ENCODE measurements around the gene RBFOX1. TPM values are rescaled to one million over a fixed set of nuclear protein-coding genes. Genes with fewer than 3 reads are reported as not detected.

The RBFOX1 gene
- total RNA-seq, 1 donor from 2014 or later = not detected

DNA sequence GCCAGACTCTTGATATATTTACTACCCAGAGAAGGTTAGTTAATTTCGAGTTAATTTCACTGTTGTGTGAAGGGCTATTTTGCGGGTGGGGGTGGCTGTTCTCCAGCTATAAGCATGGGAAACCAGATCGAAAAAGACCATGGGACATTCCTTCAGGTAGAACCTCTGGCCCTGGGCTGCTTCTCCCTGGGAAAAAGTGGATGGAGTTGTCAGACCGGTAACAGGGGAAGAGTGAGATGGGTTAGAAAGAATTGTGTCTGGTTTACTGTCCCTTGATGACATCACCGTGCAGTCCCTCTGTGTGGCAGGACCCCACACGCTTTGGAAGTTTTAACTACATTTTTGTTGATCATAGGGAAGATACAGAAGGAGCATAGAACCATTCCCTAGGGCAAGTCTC is 296.3 kb downstream of the RBFOX1 start:
- Histone ChIP-seq H3K27me3 (ENCODE audit: control insufficient read depth, insufficient read depth, low read length) (no peaks in the 10 kb centered on the region), H3K4me3 (ENCODE audit: low read depth, low read length) (no peak overlapping the region), H3K36me3 (ENCODE audit: control insufficient read depth, insufficient read depth, low read length) (no peaks in the 10 kb centered on the region)
- TF ChIP-seq, protein P1, sequence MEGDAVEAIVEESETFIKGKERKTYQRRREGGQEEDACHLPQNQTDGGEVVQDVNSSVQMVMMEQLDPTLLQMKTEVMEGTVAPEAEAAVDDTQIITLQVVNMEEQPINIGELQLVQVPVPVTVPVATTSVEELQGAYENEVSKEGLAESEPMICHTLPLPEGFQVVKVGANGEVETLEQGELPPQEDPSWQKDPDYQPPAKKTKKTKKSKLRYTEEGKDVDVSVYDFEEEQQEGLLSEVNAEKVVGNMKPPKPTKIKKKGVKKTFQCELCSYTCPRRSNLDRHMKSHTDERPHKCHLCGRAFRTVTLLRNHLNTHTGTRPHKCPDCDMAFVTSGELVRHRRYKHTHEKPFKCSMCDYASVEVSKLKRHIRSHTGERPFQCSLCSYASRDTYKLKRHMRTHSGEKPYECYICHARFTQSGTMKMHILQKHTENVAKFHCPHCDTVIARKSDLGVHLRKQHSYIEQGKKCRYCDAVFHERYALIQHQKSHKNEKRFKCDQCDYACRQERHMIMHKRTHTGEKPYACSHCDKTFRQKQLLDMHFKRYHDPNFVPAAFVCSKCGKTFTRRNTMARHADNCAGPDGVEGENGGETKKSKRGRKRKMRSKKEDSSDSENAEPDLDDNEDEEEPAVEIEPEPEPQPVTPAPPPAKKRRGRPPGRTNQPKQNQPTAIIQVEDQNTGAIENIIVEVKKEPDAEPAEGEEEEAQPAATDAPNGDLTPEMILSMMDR (IDR thresholded peaks at IDR 0.05; ENCODE audit: insufficient read depth, low read length, poor library complexity, severe bottlenecking) = no peak
- no peak for DNase-seq (ENCODE audit: low read depth)

DNA sequence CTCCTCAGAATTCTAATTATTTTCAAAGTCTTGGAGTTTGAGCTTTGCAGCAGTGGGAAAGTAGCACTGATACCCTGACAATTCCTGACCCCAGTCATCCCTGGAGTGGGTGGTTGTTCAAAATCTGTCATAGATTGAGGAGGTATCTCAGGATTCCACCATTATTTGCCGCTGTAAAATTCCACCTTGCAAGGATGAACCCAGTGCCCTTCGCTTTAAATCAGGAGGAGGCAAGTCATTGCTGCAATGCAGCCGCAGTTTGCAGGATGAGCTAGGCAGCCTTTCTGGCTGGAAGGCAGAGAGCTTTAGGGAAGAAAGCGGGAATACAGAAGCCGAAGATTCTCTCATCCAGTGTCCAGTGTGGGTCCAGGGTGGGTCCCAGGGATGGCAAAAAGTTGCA is 296.9 kb downstream of the RBFOX1 start:
- TF ChIP-seq, protein P1 (IDR thresholded peaks at IDR 0.05; ENCODE audit: insufficient read depth, low read length, poor library complexity, severe bottlenecking) = no peak

DNA sequence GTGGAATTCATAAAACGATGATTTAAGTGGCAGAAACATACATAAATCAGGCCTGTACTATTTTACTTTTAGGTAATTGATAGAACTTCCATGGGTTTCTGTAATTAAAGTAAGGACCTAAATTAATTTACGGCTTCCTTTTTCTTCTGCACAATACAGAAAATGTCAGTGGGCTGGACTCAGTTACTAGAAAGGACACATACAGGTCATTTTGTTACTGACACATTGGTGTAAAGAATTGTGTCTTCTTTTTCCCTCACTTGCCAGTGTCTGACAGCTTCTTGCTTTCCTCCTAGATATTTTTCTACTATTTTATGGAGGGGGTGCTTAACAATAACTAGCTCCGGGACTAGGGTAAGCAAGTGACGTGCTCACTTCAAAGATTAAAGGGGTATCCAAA is 304.8 kb downstream of the RBFOX1 start:
- no peak overlapping the region for H3K4me3 ChIP-seq (ENCODE audit: low read depth, low read length)
- no peaks in the 10 kb centered on the region for H3K36me3 ChIP-seq (ENCODE audit: control insufficient read depth, insufficient read depth, low read length)
- no peak for DNase-seq (ENCODE audit: low read depth)
- TF ChIP-seq, protein P1 (IDR thresholded peaks at IDR 0.05; ENCODE audit: insufficient read depth, low read length, poor library complexity, severe bottlenecking) = no peak
- no peaks in the 10 kb centered on the region for H3K27me3 ChIP-seq (ENCODE audit: control insufficient read depth, insufficient read depth, low read length)

More for the DNA sequence above, 296.9 kb downstream of the RBFOX1 start:
- Histone ChIP-seq H3K27me3 (ENCODE audit: control insufficient read depth, insufficient read depth, low read length) (no peaks in the 10 kb centered on the region), H3K4me3 (ENCODE audit: low read depth, low read length) (no peak overlapping the region), H3K36me3 (ENCODE audit: control insufficient read depth, insufficient read depth, low read length) (no peaks in the 10 kb centered on the region)
- DNase-seq (ENCODE audit: low read depth) = no peak

DNA sequence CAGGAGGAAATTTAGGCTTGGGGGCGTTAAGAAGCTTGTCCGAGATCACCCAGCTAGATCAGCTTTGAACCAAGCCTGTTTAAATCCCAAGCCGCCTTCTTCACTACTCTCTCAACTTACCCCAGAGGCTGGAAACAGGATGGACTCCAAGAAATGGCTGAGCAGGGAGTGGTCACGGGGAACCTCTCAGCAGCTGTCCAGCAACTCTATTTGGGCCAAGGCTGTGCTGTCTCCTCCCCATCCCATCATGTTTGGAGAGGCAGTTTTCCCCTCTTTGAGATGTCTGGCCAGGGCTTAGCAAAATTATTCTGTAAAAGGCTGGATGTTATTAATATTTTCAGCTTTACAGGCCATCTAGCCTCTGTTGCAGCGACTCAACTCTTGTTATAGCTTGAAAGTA is 305.7 kb downstream of the RBFOX1 start:
- H3K36me3 ChIP-seq (ENCODE audit: control insufficient read depth, insufficient read depth, low read length) = no peaks in the 10 kb centered on the region
- H3K4me3 ChIP-seq (ENCODE audit: low read depth, low read length) = no peak overlapping the region
- TF ChIP-seq, protein P1 (IDR thresholded peaks at IDR 0.05; ENCODE audit: insufficient read depth, low read length, poor library complexity, severe bottlenecking) = no peak
- H3K27me3 ChIP-seq (ENCODE audit: control insufficient read depth, insufficient read depth, low read length) = no peaks in the 10 kb centered on the region
- DNase-seq (ENCODE audit: low read depth) = no peak

DNA sequence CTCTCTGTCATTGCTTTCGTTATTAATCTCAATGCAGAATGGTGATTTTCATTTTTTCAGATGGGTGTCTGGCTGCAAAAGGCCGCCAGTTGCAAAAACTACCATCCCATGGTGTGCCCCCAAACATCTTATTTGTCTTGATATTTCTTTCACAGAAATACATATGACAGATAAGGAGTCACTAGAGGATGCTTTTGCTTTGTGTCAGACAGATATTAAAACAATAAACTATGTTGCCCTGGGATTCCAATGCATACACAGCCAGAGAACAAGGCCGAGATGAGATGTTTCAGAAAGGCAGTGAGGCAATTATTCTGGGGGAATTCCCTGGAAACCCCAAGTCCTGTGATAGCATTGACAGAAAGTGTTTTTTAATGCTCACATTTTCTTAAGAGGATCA is 307.7 kb downstream of the RBFOX1 start:
- Histone ChIP-seq H3K27me3 (ENCODE audit: control insufficient read depth, insufficient read depth, low read length) (no peaks in the 10 kb centered on the region), H3K4me3 (ENCODE audit: low read depth, low read length) (no peak overlapping the region), H3K36me3 (ENCODE audit: control insufficient read depth, insufficient read depth, low read length) (no peaks in the 10 kb centered on the region)
- TF ChIP-seq, protein P1 (IDR thresholded peaks at IDR 0.05; ENCODE audit: insufficient read depth, low read length, poor library complexity, severe bottlenecking) = no peak
- DNase-seq (ENCODE audit: low read depth) = no peak

DNA sequence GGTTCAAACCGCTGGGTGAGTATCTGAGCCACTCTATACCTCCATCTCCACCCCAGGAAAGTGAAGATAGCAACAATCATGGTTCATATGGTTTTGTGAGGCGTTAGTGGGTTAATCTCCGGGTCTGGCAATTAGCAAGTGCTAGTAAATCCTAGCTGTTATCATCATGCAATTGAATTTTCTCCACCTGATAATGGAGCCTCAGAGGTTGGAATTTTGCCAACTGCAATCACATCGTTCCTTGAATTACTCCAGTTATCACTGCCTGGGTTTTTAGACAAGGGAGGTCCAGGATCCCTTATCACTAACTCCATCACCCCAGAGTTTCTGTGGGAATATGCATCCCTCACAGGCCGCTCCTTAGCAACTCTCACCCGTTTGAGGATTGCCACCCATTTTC is 311.5 kb downstream of the RBFOX1 start:
- no peak for DNase-seq (ENCODE audit: low read depth)
- Histone ChIP-seq H3K36me3 (ENCODE audit: control insufficient read depth, insufficient read depth, low read length) (no peaks in the 10 kb centered on the region), H3K4me3 (ENCODE audit: low read depth, low read length) (no peak overlapping the region)

More for the DNA sequence above, 311.5 kb downstream of the RBFOX1 start:
- TF ChIP-seq, protein P1 (IDR thresholded peaks at IDR 0.05; ENCODE audit: insufficient read depth, low read length, poor library complexity, severe bottlenecking) = no peak
- peaks cover 2% of the 10 kb centered on the region for H3K27me3 ChIP-seq (ENCODE audit: control insufficient read depth, insufficient read depth, low read length)
